Astrocyte of the cerebellum (primary cell): ENCODE results near the gene HP1BP3.
"Not testable (repeated sequence)": the region's sequence is repeated elsewhere in the genome, so short reads cannot be mapped to it uniquely, and the experiment has no call there.

Experiments
- DNase-seq: peaks from one replicate; pipeline ENCODE4 v3.0.0-alpha.2; 2011; ENCODE audit warnings: low read depth
- H3K4me3 ChIP-seq: 2 replicates; pipeline ENCODE4 v1.5.1; 2011; ENCODE audit warnings: mild to moderate bottlenecking, low read depth, low read length, moderate library complexity
- CTCF ChIP-seq: IDR thresholded peaks from 2 replicates; pipeline ENCODE4 v1.5.1; 2012; ENCODE audit warnings: low read length, low read depth, moderate library complexity, mild to moderate bottlenecking; ENCODE audit errors: missing control alignments
- in situ Hi-C: cut with HindIII; loops from 2 replicates; pipeline ENCODE4 v1.10.0; 2017; ENCODE audit warnings: low sequenced_read_pairs

Gene HP1BP3

DNA sequence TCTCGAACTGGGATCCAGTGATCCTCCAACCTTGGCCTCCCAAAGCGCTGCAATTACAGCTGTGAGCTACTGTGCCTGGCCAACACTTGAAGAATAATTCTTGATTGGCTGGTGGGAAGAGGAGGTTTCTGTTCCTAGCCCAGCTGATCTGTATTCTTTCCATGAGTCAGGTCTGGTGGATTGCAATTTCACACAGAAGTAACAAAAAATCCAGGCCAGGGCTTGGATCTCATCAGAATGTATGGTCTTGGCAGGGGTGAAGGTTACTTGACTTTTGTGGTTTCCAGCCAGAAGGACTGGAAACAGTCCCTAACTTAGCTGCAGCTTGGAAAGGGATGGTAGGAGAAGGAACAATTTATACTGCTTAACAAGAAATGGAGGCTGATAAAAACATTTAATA, 5.1 kb upstream of the HP1BP3 start:
- H3K4me3 ChIP-seq, result no peak overlapping the region
- TF ChIP-seq CTCF, result no peak
- peak; percentile 87 for DNase-seq
- in situ Hi-C loops, result no loop called here

DNA sequence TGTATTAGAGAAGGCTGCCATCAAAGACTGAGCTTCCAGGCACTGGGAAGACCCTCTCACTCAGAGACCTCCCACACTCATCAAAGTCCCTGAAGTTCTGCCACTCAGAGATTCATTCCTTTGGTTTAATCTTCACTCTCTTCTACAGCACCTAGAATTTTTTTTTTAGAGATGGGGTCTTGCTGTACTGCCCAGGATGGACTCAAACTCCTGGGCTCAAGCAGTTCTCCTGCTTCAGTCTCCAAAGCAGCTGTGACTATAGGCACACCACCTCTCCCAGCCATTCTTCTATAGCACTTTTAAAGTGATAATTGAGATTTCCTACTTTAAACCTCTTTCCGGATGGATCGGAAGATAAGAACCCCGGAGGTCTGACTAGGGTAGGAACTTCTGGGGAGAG, 3.7 kb upstream of the HP1BP3 start:
- DNase-seq, result no peak

DNA sequence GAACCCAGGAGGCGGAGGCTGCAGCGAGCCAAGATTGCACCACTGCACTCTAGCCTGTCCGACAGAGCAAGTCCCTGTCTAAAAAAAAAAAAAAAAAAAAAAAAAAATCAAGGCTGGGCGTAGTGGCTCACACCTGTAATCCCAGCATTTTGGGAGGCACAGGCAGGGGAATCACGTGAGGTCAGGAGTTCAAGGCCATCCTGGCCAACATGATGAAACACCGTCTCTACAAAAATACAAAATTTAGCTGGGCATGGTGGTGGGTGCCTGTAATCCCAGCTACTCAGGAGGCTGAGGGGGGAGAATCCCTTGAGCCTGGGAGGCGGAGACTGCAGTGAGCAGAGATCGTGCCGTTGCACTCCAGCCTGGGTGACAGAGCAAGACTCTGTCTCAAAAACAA, 2.5 kb upstream of the HP1BP3 start:
- in situ Hi-C loops, H3K4me3 ChIP-seq, DNase-seq: not testable (repeated sequence)

More for the DNA sequence above, 3.7 kb upstream of the HP1BP3 start:
- TF ChIP-seq CTCF, result no peak
- in situ Hi-C loops, result no loop called here
- H3K4me3 ChIP-seq, result no peak overlapping the region

- H3K4me3 ChIP-seq, result peak overlapping the region; percentile 94
- TF ChIP-seq CTCF, result no peak
- in situ Hi-C loops, result no loop called here
- peak; percentile 8 for DNase-seq
Measured at GRCh38 chr1:20787840-20788795, 1.0 kb upstream of the HP1BP3 start.

DNA sequence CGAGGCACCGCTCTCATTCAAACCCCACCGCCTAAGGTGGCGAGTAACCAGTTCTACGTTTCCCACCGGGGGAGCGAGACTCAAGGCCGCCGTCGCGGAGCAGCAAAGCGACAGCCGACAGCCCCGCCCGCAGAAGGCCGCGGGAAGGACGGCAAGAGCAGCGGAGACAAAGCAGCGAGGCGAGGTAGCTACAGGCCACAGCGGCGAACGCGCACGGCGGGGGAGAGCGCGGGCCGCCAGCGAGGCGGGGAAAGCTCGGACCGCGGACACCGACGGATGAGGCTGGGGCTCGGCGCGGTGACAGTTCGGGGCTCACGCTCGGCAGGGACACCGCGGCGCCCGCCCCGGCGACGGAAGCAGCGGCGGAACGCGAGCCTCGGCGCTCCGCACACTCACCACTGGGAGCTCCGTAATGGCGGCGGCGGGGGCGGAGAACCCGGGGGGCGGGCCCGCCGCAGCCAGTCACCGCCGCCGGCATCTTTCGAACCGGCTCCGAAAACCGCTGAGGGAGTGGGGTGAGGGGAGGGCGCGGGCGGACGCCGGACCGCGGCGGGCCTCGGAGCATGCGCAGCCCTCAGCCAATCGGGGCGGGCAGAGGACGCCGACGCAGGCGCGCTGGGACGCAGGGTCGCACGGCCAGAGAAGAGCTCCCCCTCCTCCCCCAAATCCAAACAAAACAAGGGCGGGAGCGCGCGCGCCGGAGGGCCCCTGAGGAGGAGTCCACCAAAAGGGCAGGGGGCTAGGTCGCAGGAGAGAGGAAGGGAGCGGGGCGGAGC, 666 bp downstream of the HP1BP3 start:
- TF ChIP-seq CTCF, result no peak
- in situ Hi-C loops, result no loop called here
- DNase-seq, result peak; percentile 80
- peak overlapping the region; percentile 94 for H3K4me3 ChIP-seq

DNA sequence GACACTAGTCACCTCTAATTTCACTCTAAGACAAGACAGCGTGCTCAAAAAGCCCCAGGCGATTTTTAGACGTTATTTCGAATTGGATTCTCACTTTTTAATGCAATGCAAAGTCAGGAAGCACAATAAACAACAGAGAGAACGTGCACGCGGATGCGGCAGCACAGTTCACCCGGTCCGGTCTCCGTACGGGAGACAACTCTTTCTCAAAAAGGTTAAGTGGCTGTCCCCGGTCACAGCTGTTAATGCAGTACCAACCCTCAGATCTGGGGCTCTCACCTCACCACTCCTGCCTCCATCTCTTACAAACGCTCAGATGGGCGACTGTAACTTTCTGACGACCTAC, 1.2 kb downstream of the HP1BP3 start:
- no peak for TF ChIP-seq CTCF
- DNase-seq, result no peak
- in situ Hi-C loops, result no loop called here
- peak overlapping the region; percentile 94 for H3K4me3 ChIP-seq

- TF ChIP-seq CTCF, result no peak
- no peak for DNase-seq
- no peak overlapping the region for H3K4me3 ChIP-seq
- in situ Hi-C loops, result loop anchor here (5.0 kb wide), 1 partner anchor 38 kb away; no protein-coding TSS in a partner anchor
Measured at GRCh38 chr1:20775700-20776099, 11.4 kb downstream of the HP1BP3 start.
